HG03196 (cell line): ENCODE data around the gene HP1BP3.
"Not testable (repeated sequence)": the region's sequence is repeated elsewhere in the genome, so short reads cannot be mapped to it uniquely, and the experiment has no call there.

Experiments used
- ATAC-seq: cut with Tn5 transposase; IDR thresholded peaks from one replicate; pipeline ENCODE4 v1.9.1; 2021; ENCODE audit not compliant: unreplicated experiment

HP1BP3 gene

GRCh38 chr1:20727746-20728316 is 59.3 kb downstream of the HP1BP3 start:
- no peak for ATAC-seq

- no peak for ATAC-seq
Observed at GRCh38 chr1:20726932-20727745, 60.0 kb downstream of the HP1BP3 start.

GRCh38 chr1:20726118-20726911 is 60.8 kb downstream of the HP1BP3 start:
- no peak for ATAC-seq

GRCh38 chr1:20725189-20726117 is 61.7 kb downstream of the HP1BP3 start:
- ATAC-seq = no peak

GRCh38 chr1:20724364-20725188 is 62.5 kb downstream of the HP1BP3 start:
- no peak for ATAC-seq

- no peak for ATAC-seq
Observed at GRCh38 chr1:20723537-20724363, 63.4 kb downstream of the HP1BP3 start.

- ATAC-seq = no peak
Observed at GRCh38 chr1:20723159-20723536, 64.0 kb downstream of the HP1BP3 start.

GRCh38 chr1:20721117-20722061 is 65.7 kb downstream of the HP1BP3 start:
- ATAC-seq = no peak

GRCh38 chr1:20720631-20721091 is 66.4 kb downstream of the HP1BP3 start:
- no peak for ATAC-seq

GRCh38 chr1:20719871-20720620 is 67.1 kb downstream of the HP1BP3 start:
- ATAC-seq = no peak

- ATAC-seq = no peak
Observed at GRCh38 chr1:20719261-20719660, 67.8 kb downstream of the HP1BP3 start.

GRCh38 chr1:20718343-20718882 is 68.7 kb downstream of the HP1BP3 start:
- ATAC-seq = not testable (repeated sequence)

GRCh38 chr1:20717452-20718342 is 69.4 kb downstream of the HP1BP3 start, which contains the start of gene KIF17:
Gene KIF17, minus strand, starts transcription at chr1:20718007. Its CDS starts 301 bp downstream, at chr1:20717706.
- ATAC-seq = no peak

GRCh38 chr1:20716232-20716631 is 70.9 kb downstream of the HP1BP3 start:
- ATAC-seq = no peak

GRCh38 chr1:20715406-20715805 is 71.7 kb downstream of the HP1BP3 start:
- ATAC-seq = no peak

- no peak for ATAC-seq
Observed at GRCh38 chr1:20713440-20713839, 73.7 kb downstream of the HP1BP3 start.
